GM12878 (cell line): ENCODE measurements around the gene ZNF627. TPM values are rescaled to one million over a fixed set of nuclear protein-coding genes. Genes with fewer than 3 reads are reported as not detected.
A peak's percentile ranks its signal among the peaks of the same experiment; 100 is the strongest.

ENCODE experiments used
- CBX5 ChIP-seq: sonication (generic); IDR thresholded peaks from 2 replicates; pipeline ENCODE4 v1.6.1; 2016; ENCODE audit warnings: low read depth, moderate library complexity, mild to moderate bottlenecking, inconsistent platforms
- CEBPB ChIP-seq, 2 experiments: fragments of 150-350 bp in 1 of 2; IDR thresholded peaks; 2 replicates each; pipeline ENCODE4 v1.6.1; 2012 to 2014; ENCODE audit warnings: low read depth in 2 of 2, low read length in 2 of 2, borderline replicate concordance in 1 of 2, inconsistent platforms in 1 of 2
- CREB1 ChIP-seq: IDR thresholded peaks from 2 replicates; pipeline ENCODE4 v1.6.1; 2012; ENCODE audit warnings: low read depth, mild to moderate bottlenecking, inconsistent platforms
- E2F8 ChIP-seq: fragments of 450-650 bp; IDR thresholded peaks from 2 replicates; pipeline ENCODE4 v1.6.1; 2018; ENCODE audit warnings: mild to moderate bottlenecking, low read depth, moderate library complexity; ENCODE audit not compliant: partially characterized antibody
- E4F1 ChIP-seq: fragments of 450-650 bp; IDR thresholded peaks from 2 replicates; pipeline ENCODE4 v1.6.1; 2018; ENCODE audit warnings: borderline replicate concordance, mild to moderate bottlenecking; ENCODE audit not compliant: partially characterized antibody
- ELK1 ChIP-seq: IDR thresholded peaks from 2 replicates; pipeline ENCODE4 v1.6.1; 2012; ENCODE audit warnings: low read depth, low read length, improper control_type of control experiment
- EP300 ChIP-seq, 2 experiments: fragments of 150-350 bp in 1 of 2; IDR thresholded peaks; 2 replicates each; pipeline ENCODE4 v1.6.1; 2011 to 2012; ENCODE audit warnings: low read depth in 2 of 2, low read length in 2 of 2, borderline replicate concordance in 1 of 2, improper control_type of control experiment in 1 of 2, inconsistent platforms in 1 of 2; ENCODE audit not compliant: control insufficient read depth in 1 of 2
- ESRRA ChIP-seq: IDR thresholded peaks from 2 replicates; pipeline ENCODE4 v1.6.1; 2012; ENCODE audit warnings: mild to moderate bottlenecking, low read length, improper control_type of control experiment
- FOXM1 ChIP-seq: IDR thresholded peaks from 2 replicates; pipeline ENCODE4 v1.6.1; 2012; ENCODE audit warnings: low read depth, mild to moderate bottlenecking, inconsistent platforms, low read length, moderate library complexity
- MLLT1 ChIP-seq: fragments of 450-650 bp; IDR thresholded peaks from 2 replicates; pipeline ENCODE4 v1.6.1; 2016; ENCODE audit warnings: mild to moderate bottlenecking
- MTA2 ChIP-seq: fragments of 450-650 bp; IDR thresholded peaks from 2 replicates; pipeline ENCODE4 v1.6.1; 2016; ENCODE audit warnings: low read depth, mild to moderate bottlenecking, moderate library complexity
- MYC ChIP-seq: IDR thresholded peaks from 2 replicates; pipeline ENCODE4 v1.6.1; 2011; ENCODE audit warnings: mild to moderate bottlenecking, low read length, moderate library complexity, inconsistent platforms; ENCODE audit not compliant: insufficient read depth, insufficient replicate concordance, insufficient read length, severe bottlenecking
- NR2C1 ChIP-seq: fragments of 450-650 bp; IDR thresholded peaks from 2 replicates; pipeline ENCODE4 v1.6.1; 2017; ENCODE audit warnings: antibody characterized with exemption, mild to moderate bottlenecking, moderate library complexity
- RELA ChIP-seq: fragments of 450-650 bp; IDR thresholded peaks from 2 replicates; pipeline ENCODE4 v1.8.0; 2014; ENCODE audit warnings: borderline replicate concordance; ENCODE audit not compliant: partially characterized antibody
- RFX5 ChIP-seq: IDR thresholded peaks from 2 replicates; pipeline ENCODE4 v1.6.1; 2011; ENCODE audit warnings: low read depth, low read length, improper control_type of control experiment
- YBX1 ChIP-seq: fragments of 450-650 bp; IDR thresholded peaks from 2 replicates; pipeline ENCODE4 v1.6.1; 2016; ENCODE audit warnings: antibody characterized with exemption
- ZBTB11 ChIP-seq: fragments of 450-650 bp; formaldehyde crosslinking; IDR thresholded peaks from 2 replicates; pipeline ENCODE4 v1.5.0; 2022; ENCODE audit warnings: mild to moderate bottlenecking, missing genetic modification characterization
- polyA plus RNA-seq, 11 experiments: library from polyadenylated mRNA; depleted of rRNA in 4 of 11; unstranded in 6 of 11; stranded (reverse) in 5 of 11; fragments of >200 nt; fragmentation: Nextera tagmentation in 4 of 11; fragmentation: Illumina TruSeq in 1 of 11; extraction: Ambion mirVana in 4 of 11; extraction: Trizol in 1 of 11; gene quantifications; 1 replicate in 1 of 11; 2 replicates in 10 of 11; pipeline versions ENCODE4 v1.2.1 to v1.2.3, GENCODE V29; 2011 to 2016; ENCODE audit warnings: inconsistent platforms in 2 of 11, missing spikeins in 2 of 11, low read depth in 1 of 11
- total RNA-seq, 4 experiments: library from RNA; depleted of rRNA in 3 of 4; stranded (reverse); fragments of >200 nt in 3 of 4; fragmentation: Illumina TruSeq in 1 of 4; extraction: Trizol in 1 of 4; gene quantifications; 2 replicates each; pipeline versions ENCODE4 v1.2.1 to v1.2.3, GENCODE V29; 2013 to 2021

The ZNF627 gene
- total and polyA plus RNA-seq, 10 of the 15 experiments (the other 5 are each of a cell fraction or from before 2014, with no cell fraction given) = 5.1 to 13.7 (median 10.2) TPM

GRCh38 chr19:11554160-11554559, 43.1 kb upstream of the ZNF627 start (continued):
- TF ChIP-seq E2F8 (no peak), NR2C1 (no peak), CBX5 (no peak), FOXM1 (peak; percentile 51; the same call in 1 of the 2 replicates), RFX5 (no peak), MLLT1 (no peak), CEBPB (IDR thresholded peaks at IDR 0.05; ENCODE audit: borderline replicate concordance in 1 of 2, low read depth in 2 of 2, low read length in 2 of 2) (no peak), E4F1 (no peak), ELK1 (no peak), MYC (no peak), EP300 (IDR thresholded peaks at IDR 0.05; ENCODE audit: borderline replicate concordance in 1 of 2, control insufficient read depth in 1 of 2, low read depth in 2 of 2, low read length in 2 of 2) (no peak), CREB1 (0 out of 2 replicates have a peak, but pooled peaks have one; percentile 22), YBX1 (no peak), RELA (no peak), MTA2 (peak; percentile 49; the same call in 1 of the 2 replicates), ESRRA (no peak), ZBTB11 (no peak)
